ENCODE results near the gene TBC1D22B.
"Not testable (repeated sequence)": the region's sequence is repeated elsewhere in the genome, so short reads cannot be mapped to it uniquely, and the experiment has no call there.

The TBC1D22B gene

DNA sequence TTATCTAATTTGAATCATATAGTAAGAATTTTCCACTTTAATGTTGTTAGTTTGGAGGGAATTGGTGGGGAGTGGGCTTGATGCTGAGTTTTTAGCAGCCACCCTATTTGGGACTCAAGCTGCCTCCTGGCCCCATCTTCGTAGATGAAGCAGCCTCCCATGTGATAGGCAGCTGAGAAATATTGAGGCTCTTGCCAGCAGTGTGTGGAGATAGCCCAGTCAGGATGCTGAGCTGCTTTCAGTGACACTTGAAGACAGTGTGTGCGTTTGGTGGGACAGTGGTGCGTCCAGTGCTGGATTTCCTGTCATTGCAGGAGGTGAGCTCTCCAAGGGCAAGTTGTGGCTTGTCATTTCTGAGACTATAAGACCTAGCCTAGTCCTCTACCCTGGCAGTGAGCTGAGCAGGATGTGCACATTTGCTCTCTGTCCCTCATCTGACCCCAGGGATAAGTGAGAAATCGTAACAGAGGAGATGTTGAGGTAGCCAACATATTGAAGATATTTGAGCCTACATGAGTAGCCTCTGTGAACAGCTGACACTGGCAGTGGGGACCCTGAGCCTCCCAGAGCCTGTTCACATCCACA lies 48.4 kb downstream of the TBC1D22B start:
- no peak for DNase-seq

DNA sequence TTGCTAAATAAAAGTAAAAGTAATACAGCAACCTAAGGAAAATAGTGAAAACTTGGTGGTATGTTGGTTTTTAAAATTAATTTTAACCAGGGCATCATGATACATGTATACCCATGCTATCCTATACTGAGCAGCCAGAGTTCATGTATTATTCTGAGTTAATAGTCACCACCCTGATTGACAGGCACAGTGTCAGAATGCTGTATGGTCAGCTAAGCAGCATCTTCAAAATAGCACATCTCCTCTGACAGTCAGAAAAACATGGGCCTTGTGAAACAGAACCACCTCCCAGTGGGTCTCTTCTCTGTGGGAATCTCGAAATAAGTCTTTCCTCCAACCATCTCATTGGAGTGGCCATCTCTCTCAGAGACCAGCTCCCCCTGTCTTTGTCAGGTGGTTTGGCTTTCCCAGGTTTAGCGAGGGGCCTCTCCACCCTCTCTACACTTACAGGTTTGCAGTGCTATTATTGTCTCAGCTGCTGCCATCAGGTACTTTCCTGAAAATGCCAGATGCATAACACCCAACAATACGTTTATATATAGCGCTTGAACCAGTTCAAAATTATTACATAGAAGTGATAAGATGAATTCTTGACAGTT lies 49.2 kb downstream of the TBC1D22B start:
- DNase-seq = no peak

DNA sequence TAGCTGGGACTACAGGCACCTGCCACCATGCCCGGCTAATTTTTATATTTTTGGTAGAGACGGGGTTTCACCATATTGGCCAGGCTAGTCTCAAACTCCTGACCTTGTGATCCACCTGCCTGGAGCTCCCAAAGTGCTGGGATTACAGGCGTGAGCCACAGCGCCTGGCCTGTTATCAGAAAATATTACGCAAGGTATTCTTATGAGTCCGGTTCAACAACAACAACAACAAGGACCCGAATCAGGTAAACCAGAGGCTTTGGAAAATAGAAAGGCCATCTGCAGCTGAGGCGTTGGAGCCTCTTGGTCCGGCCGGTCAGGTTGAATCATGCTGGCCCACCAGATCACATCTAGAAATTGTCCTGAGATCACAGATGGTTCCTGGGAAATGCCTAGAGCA lies 49.9 kb downstream of the TBC1D22B start:
- not testable (repeated sequence) for DNase-seq

DNA sequence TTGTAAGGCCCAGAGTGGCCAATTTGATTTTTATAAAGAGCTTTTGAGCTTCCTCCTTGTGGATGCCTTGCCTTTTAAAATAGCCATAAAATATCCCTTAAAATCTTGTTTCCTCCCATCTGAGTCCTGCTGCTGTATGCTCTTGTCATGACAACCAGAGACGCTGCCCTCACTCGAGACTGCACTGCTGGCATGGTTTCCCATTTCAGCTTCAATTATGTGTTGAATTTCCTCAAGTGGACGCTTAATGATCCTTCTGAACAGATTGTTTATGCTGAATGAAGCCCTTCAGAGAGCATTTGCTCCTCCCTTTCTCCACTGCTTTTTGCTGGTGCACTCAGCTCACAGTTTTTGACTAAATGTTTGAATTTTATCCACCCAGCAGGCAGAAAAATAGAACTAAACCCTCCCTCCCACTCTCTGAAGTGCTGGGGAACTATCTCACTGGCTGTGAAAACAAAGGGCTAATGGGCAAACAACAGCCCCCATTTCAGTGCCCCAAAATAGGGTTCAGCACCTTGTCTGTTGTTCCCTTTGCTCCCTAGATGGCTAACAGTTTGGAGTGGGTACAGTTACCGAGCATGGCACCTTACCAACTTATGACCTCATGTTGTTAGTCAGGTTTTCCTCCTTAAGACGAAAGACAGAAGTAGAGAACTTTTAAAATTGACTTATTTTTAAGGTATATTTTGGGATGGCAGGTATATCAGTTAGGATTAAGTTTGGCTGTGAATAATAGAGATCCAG lies 50.7 kb downstream of the TBC1D22B start:
- no peak for DNase-seq

DNA sequence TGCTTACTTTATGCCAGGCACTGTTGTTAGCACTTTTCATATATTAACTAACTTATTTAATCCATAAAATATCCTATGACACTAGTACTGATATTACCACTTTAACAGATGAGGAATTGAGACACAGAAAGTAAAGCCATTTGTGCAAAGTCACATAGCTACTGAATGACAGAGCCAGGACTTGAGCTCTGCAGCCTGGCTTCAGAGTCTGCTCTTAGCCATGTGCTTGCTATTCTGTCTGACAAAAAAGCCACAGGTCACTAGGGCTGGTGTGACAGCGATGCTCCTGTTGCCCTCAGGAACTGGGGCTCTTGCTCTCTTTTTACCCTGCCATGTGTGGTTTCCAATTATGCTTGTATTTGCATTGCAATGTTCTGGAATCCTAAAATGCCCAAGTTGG lies 51.5 kb downstream of the TBC1D22B start:
- DNase-seq = no peak

DNA sequence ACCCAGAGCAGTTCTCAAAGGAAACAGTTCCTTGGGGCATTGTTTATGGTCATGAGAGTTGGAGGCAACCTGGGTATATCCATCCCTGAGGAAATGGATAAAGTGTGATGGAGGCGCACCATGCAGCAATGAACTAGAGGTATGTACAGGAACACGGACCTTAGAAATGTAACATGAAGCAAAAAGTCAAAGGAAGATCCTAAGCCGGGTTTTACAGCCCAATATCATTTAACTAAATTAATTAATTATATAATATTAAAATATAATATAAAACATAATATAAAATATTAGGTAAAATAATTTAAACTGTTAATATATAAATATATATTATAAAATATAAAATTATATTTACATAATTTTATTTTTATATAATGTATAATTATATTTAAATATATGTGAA lies 52.1 kb downstream of the TBC1D22B start:
- no peak for DNase-seq

DNA sequence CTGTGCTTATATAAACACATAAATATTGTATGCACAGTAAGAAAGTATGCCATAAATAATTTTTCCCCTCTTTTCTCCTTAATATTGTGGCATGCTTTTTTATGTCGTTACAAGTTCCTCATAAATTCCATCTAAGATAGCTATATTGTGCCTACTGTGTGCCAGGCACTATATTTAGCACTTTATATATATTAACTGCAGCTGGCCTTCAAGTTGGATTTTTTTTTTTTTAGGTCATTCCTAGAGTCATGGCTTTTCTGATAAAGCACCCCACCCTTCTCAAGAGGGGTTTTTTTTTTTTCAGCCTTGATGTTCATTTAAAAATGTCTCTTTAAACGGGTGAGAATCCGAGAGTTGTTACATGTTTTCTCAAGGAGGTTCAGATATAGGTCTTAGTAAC lies 53.4 kb downstream of the TBC1D22B start:
- no peak for DNase-seq

DNA sequence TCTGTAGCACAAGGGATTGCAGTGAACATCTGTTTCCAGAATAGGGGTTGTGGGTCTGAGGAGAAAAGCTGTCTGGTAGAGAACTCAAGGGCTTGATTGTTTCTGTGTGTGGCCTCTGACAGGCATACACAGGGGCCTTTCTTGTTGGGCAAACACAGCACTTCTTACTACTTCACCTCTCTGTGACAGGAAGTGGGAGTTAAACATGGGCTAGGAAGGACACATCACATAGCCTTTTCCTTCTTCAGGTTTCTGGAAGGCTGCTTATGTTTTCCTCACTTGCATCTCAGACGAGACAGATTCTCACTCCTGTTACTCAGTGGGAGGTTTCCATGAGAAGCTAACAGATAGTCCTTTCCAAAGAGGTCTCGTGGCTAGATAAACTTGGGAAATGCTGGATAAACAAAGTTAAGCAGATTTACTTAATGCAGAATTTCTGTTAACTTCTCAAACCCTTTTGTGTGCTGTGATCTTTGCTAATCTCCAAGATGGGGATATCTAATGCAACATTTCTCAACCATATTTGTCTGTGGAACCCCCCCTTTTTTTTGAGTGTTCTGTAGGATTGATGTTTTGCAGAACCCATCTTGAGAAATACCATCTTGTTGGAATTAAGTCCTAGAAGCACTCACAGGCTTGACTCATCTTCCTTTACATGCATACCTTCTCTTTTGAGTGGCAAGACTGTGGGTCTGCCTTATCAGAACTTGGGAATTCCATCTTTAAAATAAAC lies 54.3 kb downstream of the TBC1D22B start:
- no peak for DNase-seq

DNA sequence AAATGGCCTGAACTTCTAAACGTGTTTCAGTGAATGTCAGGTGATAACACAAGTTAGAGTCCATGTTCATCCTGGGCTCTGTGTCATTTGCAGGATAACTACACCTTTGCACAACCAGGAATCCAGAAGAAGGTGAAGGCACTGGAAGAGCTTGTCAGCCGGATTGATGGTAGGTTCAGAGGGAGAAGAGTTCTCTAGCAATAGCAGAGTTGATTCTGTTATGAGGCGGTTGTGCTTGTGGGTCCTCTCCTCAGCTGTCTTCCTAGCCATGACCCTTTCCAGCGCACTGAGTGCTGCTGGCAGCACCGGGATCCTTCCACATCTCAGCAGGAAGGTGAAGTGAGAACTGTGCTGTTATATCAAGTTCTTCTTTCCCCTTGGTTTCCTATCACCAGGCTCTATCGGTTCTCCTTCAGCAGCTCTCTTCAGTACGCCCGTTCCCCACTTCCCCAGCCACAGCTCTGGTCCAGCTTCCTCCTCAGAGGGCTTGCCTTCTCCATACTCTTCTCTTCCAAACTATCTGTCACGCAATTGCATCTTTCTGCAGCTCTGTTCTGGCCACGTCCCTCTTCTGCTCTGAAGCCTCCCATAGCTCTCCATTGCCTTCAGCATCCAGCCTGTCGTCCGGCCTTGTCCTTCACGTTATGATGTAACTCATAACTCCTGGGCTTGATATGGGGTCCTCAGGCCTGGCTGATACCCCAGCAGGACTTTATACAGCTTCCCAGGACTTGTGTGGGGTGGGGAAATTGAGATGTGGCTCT lies 56.3 kb downstream of the TBC1D22B start:
- DNase-seq = no peak

DNA sequence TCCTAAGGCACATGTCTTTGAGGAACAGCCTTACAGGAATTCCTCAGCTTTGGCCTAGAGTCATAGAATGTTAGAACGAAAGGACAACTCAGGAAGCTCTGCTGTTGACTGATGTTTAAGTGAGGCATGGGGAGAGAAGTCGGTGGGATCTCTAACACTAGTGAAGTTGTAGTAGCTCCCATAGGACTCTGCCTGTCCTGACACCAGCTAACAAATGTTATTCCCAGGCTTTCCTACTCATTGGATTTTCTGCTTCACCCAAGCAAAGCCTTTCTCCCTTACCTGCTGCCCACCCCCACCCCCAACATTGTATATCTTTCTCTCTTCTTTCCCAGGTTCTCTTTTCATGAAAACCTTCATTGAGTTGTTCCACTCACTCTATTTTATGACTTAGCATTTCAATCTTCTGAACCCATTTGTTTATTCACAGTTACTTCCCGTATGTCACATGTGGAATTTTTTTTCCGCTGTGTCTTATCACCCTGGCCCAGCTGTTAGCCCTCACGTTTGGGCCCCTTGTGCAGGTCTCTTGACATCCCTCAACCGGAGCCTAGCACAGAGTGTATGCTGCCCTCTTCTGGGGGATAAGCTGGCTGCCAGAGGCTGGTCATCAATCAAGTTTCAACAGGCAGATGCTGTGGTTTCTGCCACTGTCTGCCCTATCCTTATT lies 57.0 kb downstream of the TBC1D22B start:
- DNase-seq = peak; percentile 36

DNA sequence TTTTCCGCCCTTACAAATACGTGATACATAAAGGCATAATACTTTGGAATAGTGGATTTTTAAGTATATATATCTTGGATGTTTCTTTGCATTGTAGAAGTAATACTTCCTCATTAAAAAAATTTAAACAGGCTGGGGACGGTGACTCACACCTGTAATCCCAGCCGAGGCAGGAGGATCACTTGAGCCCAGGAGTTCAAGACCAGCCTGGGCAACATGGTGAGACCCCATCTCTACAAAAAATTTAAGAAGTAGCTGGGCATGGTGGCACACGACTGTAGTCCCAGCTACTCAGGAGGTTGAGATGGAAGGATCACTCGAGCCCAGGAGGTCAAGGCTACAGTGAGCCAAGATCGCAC lies 57.6 kb downstream of the TBC1D22B start:
- DNase-seq = no peak

DNA sequence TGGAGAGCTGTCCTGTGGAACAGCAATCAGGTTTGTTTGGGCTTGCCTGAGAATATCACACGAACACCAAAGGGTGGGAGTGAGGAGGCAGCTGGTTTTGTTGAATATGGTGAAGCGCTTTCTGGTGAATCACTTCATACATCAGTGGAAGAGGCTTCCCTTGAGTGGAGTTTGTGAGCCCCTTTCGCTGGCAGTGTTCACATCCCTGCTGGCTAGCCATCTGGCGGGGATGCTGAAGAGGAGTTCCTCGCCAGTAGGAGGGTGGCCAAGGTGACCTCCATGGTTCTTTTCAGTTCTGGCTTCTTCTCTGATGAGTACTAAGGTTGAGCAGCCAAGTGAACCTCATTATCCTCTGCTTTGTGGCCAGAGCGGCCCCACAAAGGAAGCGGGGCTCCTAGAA lies 58.5 kb downstream of the TBC1D22B start:
- DNase-seq = no peak

DNA sequence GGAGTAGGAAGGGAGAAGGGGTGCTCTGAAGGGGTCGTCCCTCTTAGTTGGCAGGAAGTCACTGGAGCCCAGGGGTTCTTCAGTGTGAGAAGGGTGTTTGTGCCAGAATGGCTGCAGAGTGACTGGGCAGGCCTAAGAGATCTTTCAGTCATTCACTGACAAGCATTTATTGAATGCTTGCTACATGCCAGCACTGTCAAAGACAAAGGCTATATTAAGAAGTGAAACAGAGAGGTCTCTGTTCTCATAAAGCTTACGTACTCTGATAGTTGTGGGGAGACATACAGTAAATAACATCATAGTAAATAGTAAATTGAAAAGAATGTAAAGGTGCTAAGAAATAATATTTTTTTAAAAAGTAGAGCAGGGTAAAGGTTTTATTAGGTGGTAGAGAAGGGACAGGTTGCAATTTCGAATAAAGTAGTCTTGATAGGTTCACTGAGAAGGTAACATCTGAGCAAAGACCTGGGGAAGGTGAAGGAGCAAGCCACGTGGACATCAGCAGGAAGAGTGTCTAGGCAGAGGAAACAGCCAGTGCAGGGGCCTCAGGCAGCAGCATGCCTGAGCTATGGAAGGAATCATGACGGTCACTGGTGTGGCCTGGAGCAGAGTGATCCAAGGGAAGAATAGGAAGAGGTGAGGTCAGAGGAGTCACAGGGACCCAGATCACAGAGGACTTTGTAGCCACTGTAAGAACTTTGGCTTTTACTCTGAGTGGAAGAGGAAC lies 59.9 kb downstream of the TBC1D22B start:
- no peak for DNase-seq

DNA sequence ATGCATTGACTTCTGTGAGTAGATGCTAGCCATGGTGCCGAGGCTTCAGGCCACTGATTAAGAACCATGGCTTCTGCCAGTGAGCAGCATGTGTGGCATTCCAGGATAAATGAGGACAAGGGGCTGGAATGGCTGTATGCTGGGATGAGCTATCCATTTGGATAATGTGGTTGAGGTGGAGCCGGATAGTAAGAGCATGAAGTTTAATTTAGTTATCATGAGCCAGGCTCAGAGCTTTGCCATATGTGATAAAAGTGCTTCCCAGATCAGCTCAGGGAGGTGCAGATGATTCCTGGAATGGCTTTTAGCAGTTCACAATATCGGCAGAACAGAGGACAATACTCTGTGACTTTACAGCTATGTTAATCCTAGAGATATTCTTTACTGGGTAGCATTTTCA lies 61.6 kb downstream of the TBC1D22B start:
- no peak for DNase-seq

DNA sequence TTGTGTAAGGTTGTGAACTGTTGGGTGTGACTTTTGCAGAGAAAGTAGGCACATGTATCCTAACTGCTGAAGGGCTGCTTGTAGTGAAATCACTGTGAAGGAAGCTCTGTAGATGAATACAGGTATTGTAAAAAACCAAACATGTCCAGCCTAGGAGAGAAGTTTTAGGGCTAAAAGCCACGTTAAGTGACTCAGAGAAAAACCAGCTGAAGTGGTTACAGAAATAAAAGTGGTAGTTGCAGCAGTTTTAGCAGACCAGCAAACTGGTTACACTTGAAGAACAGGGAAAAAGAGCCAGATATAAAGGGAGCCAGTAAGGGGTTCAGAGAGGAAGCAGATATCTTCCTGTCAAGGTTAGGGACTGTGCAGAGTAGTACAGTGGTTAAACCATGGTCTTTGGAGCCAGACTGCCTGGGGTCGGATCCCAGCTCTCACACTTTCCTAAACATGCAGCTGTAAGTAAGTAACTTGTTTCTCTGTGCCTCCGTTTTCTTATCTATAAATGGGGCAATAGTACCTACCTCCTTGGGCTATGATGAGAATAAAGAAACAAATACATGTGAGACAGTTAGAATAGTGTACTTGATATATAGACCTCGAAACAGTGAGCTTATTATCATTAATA lies 62.4 kb downstream of the TBC1D22B start:
- DNase-seq = no peak

DNA sequence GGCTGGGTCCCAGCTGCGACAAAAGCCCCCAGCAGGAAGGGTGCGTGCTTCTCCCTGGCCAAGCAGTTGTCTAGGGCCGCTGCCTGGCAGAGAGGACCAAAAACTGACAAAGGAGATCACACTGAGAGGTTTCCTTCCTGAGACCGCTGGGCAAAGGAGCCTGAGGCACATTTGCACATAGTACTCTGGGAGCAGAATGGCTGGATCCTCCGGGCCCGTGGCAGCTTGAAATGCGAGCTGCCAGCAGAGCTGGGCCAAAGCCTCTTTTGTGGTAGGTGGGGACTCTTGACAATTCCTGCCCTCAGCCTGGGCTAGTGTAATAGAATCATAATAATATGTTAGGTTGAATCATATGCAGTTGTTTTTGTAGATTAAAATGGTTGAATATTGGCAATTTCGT lies 63.1 kb downstream of the TBC1D22B start:
- DNase-seq = no peak

DNA sequence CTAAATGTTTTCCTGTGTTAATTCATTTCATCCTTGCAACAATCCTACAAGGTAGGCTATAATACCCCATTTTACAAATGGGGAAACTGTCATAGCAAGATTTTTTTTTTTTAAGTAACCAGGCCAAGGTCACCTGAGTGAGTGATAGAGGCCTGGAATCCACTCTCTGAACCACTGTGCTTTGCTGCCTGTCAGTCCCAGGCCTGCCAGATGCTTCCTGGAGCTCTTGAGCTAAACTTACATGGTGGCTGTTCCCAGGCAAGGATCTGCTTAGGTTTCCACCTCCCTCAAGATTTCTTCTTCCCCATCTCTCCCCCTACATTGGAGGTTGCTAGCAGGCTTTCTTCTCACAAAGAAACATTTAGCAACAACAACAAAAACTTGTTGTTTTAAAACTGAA lies 63.5 kb downstream of the TBC1D22B start:
- DNase-seq = no peak

DNA sequence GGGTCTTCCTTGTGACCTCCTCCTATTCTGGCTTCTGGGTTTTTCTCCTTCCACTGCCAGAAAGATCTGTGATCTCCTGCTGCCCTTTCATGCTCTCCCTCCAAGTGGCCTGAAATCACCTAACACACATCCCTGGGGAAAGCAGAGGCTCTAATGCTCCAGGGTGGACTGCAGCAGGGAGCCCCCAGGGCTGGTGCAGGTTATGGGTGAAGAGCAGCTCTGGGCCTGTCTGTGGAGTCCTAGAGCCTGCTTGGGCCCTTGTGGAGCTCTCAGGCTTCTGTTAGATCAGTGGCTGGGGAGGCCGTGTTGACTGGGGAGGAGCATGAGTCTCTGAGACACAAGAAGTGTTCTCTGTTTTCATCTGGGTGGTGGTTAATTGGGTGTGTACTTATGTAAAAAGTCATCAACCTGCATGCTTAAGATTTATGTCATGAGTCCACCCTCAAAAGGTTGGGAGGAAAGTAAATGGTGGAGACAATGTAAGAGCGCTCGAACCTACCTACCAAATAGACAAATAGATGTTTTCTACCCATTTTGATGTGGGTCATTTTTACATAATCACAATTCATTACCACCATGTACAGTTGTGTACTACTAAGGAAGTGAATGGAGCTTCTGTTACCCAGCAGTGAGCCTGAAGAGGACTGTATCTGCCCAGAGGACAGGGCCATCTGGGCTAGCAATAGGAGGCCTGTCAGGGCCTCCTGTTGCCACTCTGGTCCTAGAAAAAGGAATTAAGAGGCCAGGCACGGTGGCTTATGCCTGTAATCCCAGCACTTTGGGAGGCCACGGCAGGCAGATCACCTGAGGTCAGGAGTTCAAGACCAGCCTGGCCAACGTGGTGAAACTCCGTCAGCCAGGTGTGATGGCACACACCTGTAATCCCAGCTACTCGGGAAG lies 64.2 kb downstream of the TBC1D22B start:
- no peak for DNase-seq

DNA sequence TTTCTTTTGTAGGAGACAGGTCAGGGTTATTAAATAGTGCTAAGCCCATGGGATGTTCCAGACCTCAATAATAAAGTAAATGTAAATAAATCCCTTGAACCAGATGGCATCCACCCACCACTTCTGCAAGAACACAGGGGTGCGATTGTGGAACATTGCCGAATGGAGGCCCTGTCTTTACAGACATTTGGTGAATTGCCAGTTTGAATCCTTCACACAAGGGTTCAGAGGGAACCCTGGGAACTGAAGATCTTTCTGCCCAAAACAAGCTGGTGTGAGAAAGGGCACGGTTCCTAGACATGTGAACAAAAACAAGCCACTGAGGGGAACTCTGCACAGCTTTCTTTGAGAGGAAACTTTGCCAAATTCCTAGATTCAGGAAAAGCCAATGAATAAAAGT lies 66.0 kb downstream of the TBC1D22B start:
- DNase-seq = no peak

Measured in activated naive CD4-positive, alpha-beta T cell treated with anti-CD3 and anti-CD28 coated beads, Interleukin-2, amount 50 U/mL, for 16 hours (primary cell).